HepG2 (cell line): ENCODE measurements around the gene SCGB1D1. TPM values are rescaled to one million over a fixed set of nuclear protein-coding genes. Genes with fewer than 3 reads are reported as not detected.
A peak's percentile ranks its signal among the peaks of the same experiment; 100 is the strongest.

ENCODE experiments used
- CBFB ChIP-seq: sonication (generic); formaldehyde crosslinking; IDR thresholded peaks from 2 replicates; pipeline ENCODE4 v1.4.0; 2020; ENCODE audit warnings: missing genetic modification reagents
- CEBPB ChIP-seq: IDR thresholded peaks from 2 replicates; pipeline ENCODE4 v1.6.1; 2011; ENCODE audit warnings: low read depth, low read length, improper control_type of control experiment, borderline replicate concordance
- CSRNP1 ChIP-seq: sonication (generic); formaldehyde crosslinking; IDR thresholded peaks from 2 replicates; pipeline ENCODE4 v1.8.1; 2023; ENCODE audit warnings: mild to moderate bottlenecking, missing genetic modification reagents
- CTCF ChIP-seq: sonication (generic); formaldehyde crosslinking; IDR thresholded peaks from 2 replicates; pipeline ENCODE4 v1.5.0; 2020; ENCODE audit warnings: mild to moderate bottlenecking, missing genetic modification reagents, moderate library complexity
- DBP ChIP-seq: sonication (generic); formaldehyde crosslinking; IDR thresholded peaks from 2 replicates; pipeline ENCODE4 v1.4.0; 2020; ENCODE audit warnings: missing genetic modification reagents; ENCODE audit errors: not compliant biosample characterization
- FOXP1 ChIP-seq, 2 experiments: fragments of 450-650 bp in 1 of 2; IDR thresholded peaks; 2 replicates each; pipeline ENCODE4 v1.6.1; 2017 to 2018; ENCODE audit warnings: antibody characterized with exemption in 1 of 2
- JARID2 ChIP-seq: sonication (generic); formaldehyde crosslinking; IDR thresholded peaks from 2 replicates; pipeline ENCODE4 v1.8.1; 2023; ENCODE audit warnings: missing genetic modification reagents, inconsistent platforms; ENCODE audit not compliant: insufficient replicate concordance
- KDM4B ChIP-seq: sonication (generic); formaldehyde crosslinking; IDR thresholded peaks from 2 replicates; pipeline ENCODE4 v1.4.0; 2020; ENCODE audit warnings: missing genetic modification reagents
- KLF11 ChIP-seq: IDR thresholded peaks from 2 replicates; pipeline ENCODE4 v1.6.1; 2016; ENCODE audit warnings: missing compliant biosample characterization
- PHF8 ChIP-seq: sonication (generic); formaldehyde crosslinking; IDR thresholded peaks from 2 replicates; pipeline ENCODE4 v1.5.0; 2020; ENCODE audit warnings: missing genetic modification reagents
- PRDM10 ChIP-seq: sonication (generic); formaldehyde crosslinking; IDR thresholded peaks from 2 replicates; pipeline ENCODE4 v1.4.0; 2020; ENCODE audit warnings: low read depth, missing genetic modification reagents
- PTBP1 ChIP-seq: fragments of 200-400 bp; formaldehyde crosslinking; IDR thresholded peaks from 2 replicates; pipeline ENCODE4 v1.6.1; 2018; ENCODE audit warnings: low read length, low read depth; ENCODE audit not compliant: poor library complexity, severe bottlenecking
- SMC3 ChIP-seq: IDR thresholded peaks from 2 replicates; pipeline ENCODE4 v1.6.1; 2011; ENCODE audit warnings: low read length, improper control_type of control experiment
- SOX13 ChIP-seq, 3 experiments: fragments of 450-650 bp in 1 of 3; sonication (generic) in 1 of 3; formaldehyde crosslinking in 1 of 3; IDR thresholded peaks in 2 of 3; conservative IDR thresholded peaks in 1 of 3; 2 replicates each; pipeline versions ENCODE4 v1.5.0 to v1.6.1; 2016 to 2020; ENCODE audit warnings: antibody characterized with exemption in 1 of 3, mild to moderate bottlenecking in 1 of 3, missing compliant biosample characterization in 1 of 3, missing genetic modification reagents in 1 of 3, moderate library complexity in 1 of 3
- SRY ChIP-seq: sonication (generic); formaldehyde crosslinking; IDR thresholded peaks from 2 replicates; pipeline ENCODE4 v1.8.0; 2022; ENCODE audit warnings: mild to moderate bottlenecking, missing genetic modification reagents
- TEAD3 ChIP-seq: optimal IDR thresholded peaks from 2 replicates; pipeline ENCODE3; 2016; ENCODE audit warnings: borderline replicate concordance
- ZBTB21 ChIP-seq: sonication (generic); formaldehyde crosslinking; IDR thresholded peaks from 2 replicates; pipeline ENCODE4 v1.4.0; 2020; ENCODE audit warnings: missing genetic modification reagents
- ZNF567 ChIP-seq: sonication (generic); formaldehyde crosslinking; IDR thresholded peaks from 2 replicates; pipeline ENCODE4 v1.8.1; 2023; ENCODE audit warnings: mild to moderate bottlenecking, missing genetic modification reagents, borderline replicate concordance
- ZNF724P ChIP-seq: sonication (generic); formaldehyde crosslinking; IDR thresholded peaks from 2 replicates; pipeline ENCODE4 v1.8.0; 2022; ENCODE audit warnings: missing genetic modification reagents, borderline replicate concordance
- polyA plus RNA-seq, 8 experiments: library from polyadenylated mRNA; depleted of rRNA in 3 of 8; stranded (reverse) in 7 of 8; unstranded in 1 of 8; fragments of >200 nt; fragmentation: Illumina TruSeq in 4 of 8; extraction: Trizol in 4 of 8; gene quantifications; 2 replicates each; pipeline versions ENCODE4 v1.2.1 to v1.2.3, GENCODE V29; 2011 to 2016; ENCODE audit warnings: low read depth in 4 of 8, missing spikeins in 1 of 8, mixed read lengths in 1 of 8; ENCODE audit not compliant: insufficient read depth in 1 of 8
- total RNA-seq, 5 experiments: library from RNA; depleted of rRNA; stranded (reverse); fragments of >200 nt; fragmentation: Illumina TruSeq; extraction: Trizol; gene quantifications; 2 replicates each; pipeline ENCODE4 v1.2.3, GENCODE V29; 2016; ENCODE audit warnings: low read depth in 1 of 5
- TF ChIP-seq, protein P1 (sequence below): conservative IDR thresholded peaks from 2 replicates; pipeline ENCODE4 v1.6.1; 2018; ENCODE audit warnings: missing genetic modification reagents

Gene SCGB1D1
- total and polyA plus RNA-seq, 2 of the 13 experiments (the other 11 are each of a cell fraction or from before 2014, with no cell fraction given), result not detected

- TF ChIP-seq CTCF (CRISPR knock-in tag), result peak; percentile 77
- no peak for TF ChIP-seq CSRNP1 (CRISPR knock-in tag)
- TF ChIP-seq JARID2 (CRISPR knock-in tag), result no peak
- TF ChIP-seq, protein P1, sequence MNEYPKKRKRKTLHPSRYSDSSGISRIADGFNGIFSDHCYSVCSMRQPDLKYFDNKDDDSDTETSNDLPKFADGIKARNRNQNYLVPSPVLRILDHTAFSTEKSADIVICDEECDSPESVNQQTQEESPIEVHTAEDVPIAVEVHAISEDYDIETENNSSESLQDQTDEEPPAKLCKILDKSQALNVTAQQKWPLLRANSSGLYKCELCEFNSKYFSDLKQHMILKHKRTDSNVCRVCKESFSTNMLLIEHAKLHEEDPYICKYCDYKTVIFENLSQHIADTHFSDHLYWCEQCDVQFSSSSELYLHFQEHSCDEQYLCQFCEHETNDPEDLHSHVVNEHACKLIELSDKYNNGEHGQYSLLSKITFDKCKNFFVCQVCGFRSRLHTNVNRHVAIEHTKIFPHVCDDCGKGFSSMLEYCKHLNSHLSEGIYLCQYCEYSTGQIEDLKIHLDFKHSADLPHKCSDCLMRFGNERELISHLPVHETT (CRISPR knock-in tag), result no peak
- no peak for TF ChIP-seq SOX13 (IDR thresholded peaks at IDR 0.05)
- peak in 1 of 2 experiments; percentile 9; a peak in 1 of 4 replicates for TF ChIP-seq SOX13 (CRISPR knock-in tag; conservative IDR thresholded peaks at IDR 0.05 in 1 of 2, IDR thresholded peaks at IDR 0.05 in 1 of 2)
- TF ChIP-seq SMC3, result peak; percentile 60; the same call in 1 of the 2 replicates
- TF ChIP-seq DBP, result no peak
- no peak for TF ChIP-seq PHF8 (CRISPR knock-in tag)
- TF ChIP-seq ZNF567, result no peak
- TF ChIP-seq PRDM10, result no peak
- TF ChIP-seq KLF11 (CRISPR knock-in tag), result no peak
- no peak for TF ChIP-seq CEBPB
- no peak for TF ChIP-seq ZNF724P
- no peak for TF ChIP-seq FOXP1 (IDR thresholded peaks at IDR 0.05)
- no peak for TF ChIP-seq FOXP1 (CRISPR knock-in tag; IDR thresholded peaks at IDR 0.05)
- no peak for TF ChIP-seq ZBTB21 (CRISPR knock-in tag)
- no peak for TF ChIP-seq PTBP1
- TF ChIP-seq CBFB (CRISPR knock-in tag), result no peak
- TF ChIP-seq KDM4B (CRISPR knock-in tag), result no peak
- TF ChIP-seq TEAD3, result peak; percentile 31
- TF ChIP-seq SRY, result no peak
Measured at GRCh38 chr11:62171261-62171723, 18.7 kb upstream of the SCGB1D1 start (continued).
